Measurements from ENCODE around the gene AP3M1.

DNA sequence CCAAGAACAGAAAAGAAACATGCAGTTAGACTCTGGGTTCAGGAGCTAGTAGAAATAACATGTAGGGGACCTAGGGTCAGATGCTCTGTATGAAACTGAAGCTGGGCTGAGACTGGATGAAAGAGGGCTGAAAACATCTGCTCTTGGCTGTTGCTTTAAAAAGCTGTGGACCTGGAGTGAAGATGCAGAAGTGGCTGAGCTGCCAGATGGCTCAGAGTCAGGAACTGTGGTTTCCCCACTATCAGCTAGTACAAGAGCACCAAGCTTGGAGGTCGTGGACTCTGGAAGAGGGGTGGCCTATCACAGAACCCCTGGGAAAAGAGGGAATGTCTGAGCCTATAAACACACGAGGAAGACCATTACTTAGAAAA is 6.3 kb upstream of the AP3M1 start:
- no peak for TF ChIP-seq EZH2 (IDR thresholded peaks at IDR 0.05)
- no peak for TF ChIP-seq POLR2AphosphoS5 (IDR thresholded peaks at IDR 0.05; ENCODE audit: borderline replicate concordance, low read depth, low read length)
- TF ChIP-seq FOXP2 (optimal IDR thresholded peaks at IDR 0.05; ENCODE audit: control extremely low read depth, extremely low read length, insufficient read depth): no peak

Measured in SK-N-MC (cell line).